HepG2 (cell line): ENCODE data around the gene TTPAL. TPM values are rescaled to one million over a fixed set of nuclear protein-coding genes. Genes with fewer than 3 reads are reported as not detected.

Source experiments
- ARID2 ChIP-seq: sonication (generic); formaldehyde crosslinking; IDR thresholded peaks from 2 replicates; pipeline ENCODE4 v1.8.1; 2022; ENCODE audit warnings: mild to moderate bottlenecking, missing genetic modification reagents, borderline replicate concordance
- CREB1 ChIP-seq, 2 experiments: fragments of 450-650 bp in 1 of 2; IDR thresholded peaks; 2 replicates each; pipeline ENCODE4 v1.6.1; 2016 to 2017; ENCODE audit warnings: control low read depth in 1 of 2, mild to moderate bottlenecking in 1 of 2, missing compliant biosample characterization in 1 of 2, missing genetic modification characterization in 1 of 2
- GFI1 ChIP-seq: sonication (generic); formaldehyde crosslinking; IDR thresholded peaks from 2 replicates; pipeline ENCODE4 v1.5.0; 2020; ENCODE audit warnings: missing genetic modification reagents, mild to moderate bottlenecking, borderline replicate concordance
- HDAC6 ChIP-seq: fragments of 200-600 bp; sonication (generic); IDR thresholded peaks from 2 replicates; pipeline ENCODE4 v1.7.0; 2017; ENCODE audit warnings: mild to moderate bottlenecking, antibody characterized with exemption, low read length, low read depth
- HNRNPL ChIP-seq: fragments of 200-400 bp; formaldehyde crosslinking; IDR thresholded peaks from 2 replicates; pipeline ENCODE4 v1.6.1; 2017; ENCODE audit warnings: mild to moderate bottlenecking, low read depth, low read length
- KMT2B ChIP-seq: IDR thresholded peaks from 2 replicates; pipeline ENCODE4 v1.6.1; 2016; ENCODE audit warnings: missing genetic modification reagents, missing compliant biosample characterization
- MAFG ChIP-seq: sonication (generic); formaldehyde crosslinking; IDR thresholded peaks from 2 replicates; pipeline ENCODE4 v1.5.1; 2020; ENCODE audit warnings: mild to moderate bottlenecking, missing genetic modification reagents
- MYC ChIP-seq: sonication (generic); formaldehyde crosslinking; IDR thresholded peaks from 2 replicates; pipeline ENCODE4 v1.9.0; 2021; ENCODE audit warnings: missing genetic modification reagents, borderline replicate concordance
- NAIF1 ChIP-seq: sonication (generic); formaldehyde crosslinking; IDR thresholded peaks from 2 replicates; pipeline ENCODE4 v1.5.0; 2020; ENCODE audit warnings: mild to moderate bottlenecking, missing genetic modification reagents, borderline replicate concordance
- ZBTB21 ChIP-seq: sonication (generic); formaldehyde crosslinking; IDR thresholded peaks from 2 replicates; pipeline ENCODE4 v1.4.0; 2020; ENCODE audit warnings: missing genetic modification reagents
- ZNF34 ChIP-seq: sonication (generic); formaldehyde crosslinking; IDR thresholded peaks from 2 replicates; pipeline ENCODE4 v1.4.0; 2020; ENCODE audit warnings: mild to moderate bottlenecking, missing genetic modification reagents, borderline replicate concordance
- ZNF543 ChIP-seq: sonication (generic); formaldehyde crosslinking; IDR thresholded peaks from 2 replicates; pipeline ENCODE4 v1.4.0; 2020; ENCODE audit warnings: mild to moderate bottlenecking, missing genetic modification reagents
- ZNF597 ChIP-seq: sonication (generic); formaldehyde crosslinking; IDR thresholded peaks from 2 replicates; pipeline ENCODE4 v1.5.0; 2020; ENCODE audit warnings: missing genetic modification reagents
- ZNF674 ChIP-seq: sonication (generic); formaldehyde crosslinking; IDR thresholded peaks from 2 replicates; pipeline ENCODE4 v1.5.0; 2020; ENCODE audit warnings: low read depth, mild to moderate bottlenecking, missing genetic modification reagents
- ZNF746 ChIP-seq: sonication (generic); formaldehyde crosslinking; IDR thresholded peaks from 2 replicates; pipeline ENCODE4 v1.8.0; 2022; ENCODE audit warnings: mild to moderate bottlenecking, missing genetic modification reagents
- ZNF772 ChIP-seq: sonication (generic); formaldehyde crosslinking; IDR thresholded peaks from 2 replicates; pipeline ENCODE4 v1.5.0; 2020; ENCODE audit warnings: mild to moderate bottlenecking, missing genetic modification reagents
- ZSCAN9 ChIP-seq: IDR thresholded peaks from 2 replicates; pipeline ENCODE4 v1.6.1; 2016; ENCODE audit warnings: borderline replicate concordance
- polyA plus RNA-seq, 8 experiments: library from polyadenylated mRNA; depleted of rRNA in 3 of 8; stranded (reverse) in 7 of 8; unstranded in 1 of 8; fragments of >200 nt; fragmentation: Illumina TruSeq in 4 of 8; extraction: Trizol in 4 of 8; gene quantifications; 2 replicates each; pipeline versions ENCODE4 v1.2.1 to v1.2.3, GENCODE V29; 2011 to 2016; ENCODE audit warnings: low read depth in 4 of 8, missing spikeins in 1 of 8, mixed read lengths in 1 of 8; ENCODE audit not compliant: insufficient read depth in 1 of 8
- total RNA-seq, 5 experiments: library from RNA; depleted of rRNA; stranded (reverse); fragments of >200 nt; fragmentation: Illumina TruSeq; extraction: Trizol; gene quantifications; 2 replicates each; pipeline ENCODE4 v1.2.3, GENCODE V29; 2016; ENCODE audit warnings: low read depth in 1 of 5
- TF ChIP-seq, protein P1 (sequence below): sonication (generic); formaldehyde crosslinking; IDR thresholded peaks from 2 replicates; pipeline ENCODE4 v1.5.0; 2020; ENCODE audit warnings: mild to moderate bottlenecking, missing genetic modification reagents, borderline replicate concordance
- TF ChIP-seq, protein P2 (sequence below): sonication (generic); formaldehyde crosslinking; conservative IDR thresholded peaks from 2 replicates; pipeline ENCODE4 v1.4.0; 2020; ENCODE audit warnings: missing genetic modification reagents

TTPAL gene
- total and polyA plus RNA-seq, 2 of the 13 experiments (the other 11 are each of a cell fraction or from before 2014, with no cell fraction given), result 4.3 to 18.8 TPM

- TF ChIP-seq, protein P1, sequence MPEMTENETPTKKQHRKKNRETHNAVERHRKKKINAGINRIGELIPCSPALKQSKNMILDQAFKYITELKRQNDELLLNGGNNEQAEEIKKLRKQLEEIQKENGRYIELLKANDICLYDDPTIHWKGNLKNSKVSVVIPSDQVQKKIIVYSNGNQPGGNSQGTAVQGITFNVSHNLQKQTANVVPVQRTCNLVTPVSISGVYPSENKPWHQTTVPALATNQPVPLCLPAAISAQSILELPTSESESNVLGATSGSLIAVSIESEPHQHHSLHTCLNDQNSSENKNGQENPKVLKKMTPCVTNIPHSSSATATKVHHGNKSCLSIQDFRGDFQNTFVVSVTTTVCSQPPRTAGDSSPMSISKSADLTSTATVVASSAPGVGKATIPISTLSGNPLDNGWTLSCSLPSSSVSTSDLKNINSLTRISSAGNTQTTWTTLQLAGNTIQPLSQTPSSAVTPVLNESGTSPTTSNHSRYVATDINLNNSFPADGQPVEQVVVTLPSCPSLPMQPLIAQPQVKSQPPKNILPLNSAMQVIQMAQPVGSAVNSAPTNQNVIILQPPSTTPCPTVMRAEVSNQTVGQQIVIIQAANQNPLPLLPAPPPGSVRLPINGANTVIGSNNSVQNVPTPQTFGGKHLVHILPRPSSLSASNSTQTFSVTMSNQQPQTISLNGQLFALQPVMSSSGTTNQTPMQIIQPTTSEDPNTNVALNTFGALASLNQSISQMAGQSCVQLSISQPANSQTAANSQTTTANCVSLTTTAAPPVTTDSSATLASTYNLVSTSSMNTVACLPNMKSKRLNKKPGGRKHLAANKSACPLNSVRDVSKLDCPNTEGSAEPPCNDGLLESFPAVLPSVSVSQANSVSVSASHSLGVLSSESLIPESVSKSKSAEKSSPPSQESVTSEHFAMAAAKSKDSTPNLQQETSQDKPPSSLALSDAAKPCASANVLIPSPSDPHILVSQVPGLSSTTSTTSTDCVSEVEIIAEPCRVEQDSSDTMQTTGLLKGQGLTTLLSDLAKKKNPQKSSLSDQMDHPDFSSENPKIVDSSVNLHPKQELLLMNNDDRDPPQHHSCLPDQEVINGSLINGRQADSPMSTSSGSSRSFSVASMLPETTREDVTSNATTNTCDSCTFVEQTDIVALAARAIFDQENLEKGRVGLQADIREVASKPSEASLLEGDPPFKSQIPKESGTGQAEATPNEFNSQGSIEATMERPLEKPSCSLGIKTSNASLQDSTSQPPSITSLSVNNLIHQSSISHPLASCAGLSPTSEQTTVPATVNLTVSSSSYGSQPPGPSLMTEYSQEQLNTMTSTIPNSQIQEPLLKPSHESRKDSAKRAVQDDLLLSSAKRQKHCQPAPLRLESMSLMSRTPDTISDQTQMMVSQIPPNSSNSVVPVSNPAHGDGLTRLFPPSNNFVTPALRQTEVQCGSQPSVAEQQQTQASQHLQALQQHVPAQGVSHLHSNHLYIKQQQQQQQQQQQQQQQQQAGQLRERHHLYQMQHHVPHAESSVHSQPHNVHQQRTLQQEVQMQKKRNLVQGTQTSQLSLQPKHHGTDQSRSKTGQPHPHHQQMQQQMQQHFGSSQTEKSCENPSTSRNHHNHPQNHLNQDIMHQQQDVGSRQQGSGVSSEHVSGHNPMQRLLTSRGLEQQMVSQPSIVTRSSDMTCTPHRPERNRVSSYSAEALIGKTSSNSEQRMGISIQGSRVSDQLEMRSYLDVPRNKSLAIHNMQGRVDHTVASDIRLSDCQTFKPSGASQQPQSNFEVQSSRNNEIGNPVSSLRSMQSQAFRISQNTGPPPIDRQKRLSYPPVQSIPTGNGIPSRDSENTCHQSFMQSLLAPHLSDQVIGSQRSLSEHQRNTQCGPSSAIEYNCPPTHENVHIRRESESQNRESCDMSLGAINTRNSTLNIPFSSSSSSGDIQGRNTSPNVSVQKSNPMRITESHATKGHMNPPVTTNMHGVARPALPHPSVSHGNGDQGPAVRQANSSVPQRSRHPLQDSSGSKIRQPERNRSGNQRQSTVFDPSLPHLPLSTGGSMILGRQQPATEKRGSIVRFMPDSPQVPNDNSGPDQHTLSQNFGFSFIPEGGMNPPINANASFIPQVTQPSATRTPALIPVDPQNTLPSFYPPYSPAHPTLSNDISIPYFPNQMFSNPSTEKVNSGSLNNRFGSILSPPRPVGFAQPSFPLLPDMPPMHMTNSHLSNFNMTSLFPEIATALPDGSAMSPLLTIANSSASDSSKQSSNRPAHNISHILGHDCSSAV (CRISPR knock-in tag), result no peak
- no peak for TF ChIP-seq ARID2
- no peak for TF ChIP-seq NAIF1 (CRISPR knock-in tag)
- TF ChIP-seq ZBTB21 (CRISPR knock-in tag), result no peak
- TF ChIP-seq MAFG, result no peak
- no peak for TF ChIP-seq ZNF746 (CRISPR knock-in tag)
- TF ChIP-seq ZSCAN9 (CRISPR knock-in tag), result no peak
- no peak for TF ChIP-seq MYC (CRISPR knock-in tag)
- no peak for TF ChIP-seq CREB1 (IDR thresholded peaks at IDR 0.05)
- no peak for TF ChIP-seq CREB1 (CRISPR knock-in tag; IDR thresholded peaks at IDR 0.05)
- TF ChIP-seq, protein P2, sequence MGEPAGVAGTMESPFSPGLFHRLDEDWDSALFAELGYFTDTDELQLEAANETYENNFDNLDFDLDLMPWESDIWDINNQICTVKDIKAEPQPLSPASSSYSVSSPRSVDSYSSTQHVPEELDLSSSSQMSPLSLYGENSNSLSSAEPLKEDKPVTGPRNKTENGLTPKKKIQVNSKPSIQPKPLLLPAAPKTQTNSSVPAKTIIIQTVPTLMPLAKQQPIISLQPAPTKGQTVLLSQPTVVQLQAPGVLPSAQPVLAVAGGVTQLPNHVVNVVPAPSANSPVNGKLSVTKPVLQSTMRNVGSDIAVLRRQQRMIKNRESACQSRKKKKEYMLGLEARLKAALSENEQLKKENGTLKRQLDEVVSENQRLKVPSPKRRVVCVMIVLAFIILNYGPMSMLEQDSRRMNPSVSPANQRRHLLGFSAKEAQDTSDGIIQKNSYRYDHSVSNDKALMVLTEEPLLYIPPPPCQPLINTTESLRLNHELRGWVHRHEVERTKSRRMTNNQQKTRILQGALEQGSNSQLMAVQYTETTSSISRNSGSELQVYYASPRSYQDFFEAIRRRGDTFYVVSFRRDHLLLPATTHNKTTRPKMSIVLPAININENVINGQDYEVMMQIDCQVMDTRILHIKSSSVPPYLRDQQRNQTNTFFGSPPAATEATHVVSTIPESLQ (CRISPR knock-in tag), result no peak
- TF ChIP-seq ZNF772 (CRISPR knock-in tag), result no peak
- TF ChIP-seq KMT2B (CRISPR knock-in tag), result no peak
- TF ChIP-seq ZNF34, result no peak
- no peak for TF ChIP-seq HDAC6
- no peak for TF ChIP-seq ZNF597 (CRISPR knock-in tag)
- TF ChIP-seq GFI1 (CRISPR knock-in tag), result no peak
- no peak for TF ChIP-seq HNRNPL
- no peak for TF ChIP-seq ZNF674 (CRISPR knock-in tag)
- no peak for TF ChIP-seq ZNF543 (CRISPR knock-in tag)
Measured at GRCh38 chr20:44430270-44431065, 45.2 kb upstream of the TTPAL start (continued).
